Adrenal gland (tissue), 12 donors: Measurements from ENCODE around the gene DAB2IP. TPM values are rescaled to one million over a fixed set of nuclear protein-coding genes. Genes with fewer than 3 reads are reported as not detected.

Experiments used
- DNase-seq, 7 donors: peaks; one replicate each; pipeline ENCODE4 v3.0.0-alpha.2; 2019 to 2020
- H3K27ac ChIP-seq, 5 donors: fragments of 200-600 bp; sonication (generic) in 4 of 5; 1 replicate in 3 of 5; 2 replicates in 2 of 5; pipeline versions ENCODE4 v1.5.1 to v1.8.0; 2016 to 2020; ENCODE audit warnings: mild to moderate bottlenecking in 1 of 5
- H3K27me3 ChIP-seq: fragments of 200-600 bp; 2 replicates; pipeline ENCODE4 v1.8.0; 2021
- H3K36me3 ChIP-seq, 2 donors: fragments of 200-600 bp; replicated peaks in 1 of 2; 1 replicate in 1 of 2; 2 replicates in 1 of 2; pipeline versions ENCODE4 v1.5.1 to v1.8.0; 2018 to 2022
- H3K4me1 ChIP-seq, 2 donors: fragments of 200-600 bp; replicated peaks in 1 of 2; 1 replicate in 1 of 2; 2 replicates in 1 of 2; pipeline versions ENCODE4 v1.5.1 to v1.8.0; 2018 to 2021
- H3K4me3 ChIP-seq, 4 donors: fragments of 200-600 bp; sonication (generic) in 3 of 4; one replicate each; pipeline ENCODE4 v1.5.1; 2016 to 2018
- H3K9me3 ChIP-seq, 3 donors: fragments of 200-600 bp; sonication (generic) in 1 of 3; replicated peaks in 1 of 3; 1 replicate in 2 of 3; 2 replicates in 1 of 3; pipeline versions ENCODE4 v1.5.1 to v1.8.0; 2016 to 2021
- POLR2A ChIP-seq, 2 donors: fragments of 450-650 bp; IDR thresholded peaks; one replicate each; pipeline ENCODE4 v1.6.1; 2017; ENCODE audit warnings: antibody characterized with exemption in 2 of 2, mild to moderate bottlenecking in 2 of 2, moderate library complexity in 1 of 2
- WGBS, 4 donors: extraction: QIAGEN DNeasy Blood & Tissue Kit in 2 of 4; methylation state at CpG; one replicate each; pipeline versions ENCODE4 v1.1.5 to v1.1.7; 2013 to 2017; 5-methylcytosine and 5-hydroxymethylcytosine counted together
- intact Hi-C, 2 donors: fragments of 100-400 bp; cut with DNase I; formaldehyde crosslinking; loops; one replicate each; pipeline versions ENCODE4 v1.14.1 to v1.15.0; 2022 to 2023
- polyA plus RNA-seq, 3 donors: library from polyadenylated mRNA; stranded (reverse); fragments of 200-250 nt in 2 of 3; fragments of 350-450 nt in 1 of 3; fragmentation: Illumina TruSeq in 1 of 3; extraction: RNeasy Lipid Tissue Mini Kit (QIAGEN cat#74804) in 1 of 3; gene quantifications; one replicate each; pipeline ENCODE4 v1.2.3, GENCODE V29; 2013 to 2014
- total RNA-seq, 9 donors: library from RNA; depleted of rRNA in 4 of 9; stranded (reverse); fragments of >200 nt in 4 of 9; fragments of 120-200 nt in 1 of 9; fragmentation: NEBNext Ultra II Directional in 1 of 9; extraction: Animal tissue kit (Norgen Biotek cat#: 25700) in 1 of 9; gene quantifications; one replicate each; pipeline versions ENCODE4 v1.1.0 to v1.2.4, GENCODE V29; 2013 to 2023
- TF ChIP-seq, protein P1 (sequence below), 6 experiments: fragments of 450-650 bp in 4 of 6; fragments of 200-600 bp in 2 of 6; sonication (generic) in 1 of 6; IDR thresholded peaks; 1 replicate in 5 of 6; 2 replicates in 1 of 6; pipeline versions ENCODE4 v1.5.1 to v1.8.0; 2016 to 2021; ENCODE audit warnings: antibody characterized with exemption in 6 of 6, mild to moderate bottlenecking in 2 of 6, moderate library complexity in 1 of 6
- donor health status: healthy with polysubstance abuse.
- donor health status: Bipolar disorder and iron deficiency.
- donor health status: DM: yes; HTN: yes; CAD: no.
- donor health status: DM: no; HTN: no; CAD: no.
- donor health status: DM: no; HTN: no; CAD: no.
- donor health status: DM: yes; HTN: yes; CAD: no.

DAB2IP gene
- total and polyA plus RNA-seq, 12 donors, result 12.0 to 52.2 (median 43.9) TPM

DNA sequence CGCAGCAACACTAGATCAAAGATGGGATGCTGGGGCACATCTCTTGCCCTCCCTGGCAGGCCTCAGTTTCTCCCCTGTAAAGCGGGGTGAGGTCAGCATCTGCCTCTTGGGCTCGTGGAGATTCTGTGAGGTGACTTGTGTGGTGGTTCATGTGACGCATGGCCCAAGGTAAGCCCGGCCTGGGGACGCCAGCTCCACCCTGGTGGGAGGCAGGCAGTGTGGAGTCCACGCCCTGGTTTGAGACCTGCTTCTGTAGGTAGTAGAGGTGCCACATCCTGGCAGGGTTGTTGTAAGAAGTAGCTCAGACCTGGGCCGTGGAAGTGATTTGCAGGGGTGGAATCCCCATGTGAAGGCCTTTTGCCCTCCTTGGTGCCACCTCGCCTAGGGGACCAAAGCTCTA is 101.5 kb downstream of the DAB2IP start:
- H3K9me3 ChIP-seq, result no peaks in the 10 kb centered on the region
- H3K4me3 ChIP-seq, result no peak overlapping the region
- peaks cover 56 to 78% of the 10 kb centered on the region in 2 donors for H3K4me1 ChIP-seq
- no peak for DNase-seq
- H3K36me3 ChIP-seq, result peaks cover 0 to 8% of the 10 kb centered on the region in 2 donors
- TF ChIP-seq, protein P1, sequence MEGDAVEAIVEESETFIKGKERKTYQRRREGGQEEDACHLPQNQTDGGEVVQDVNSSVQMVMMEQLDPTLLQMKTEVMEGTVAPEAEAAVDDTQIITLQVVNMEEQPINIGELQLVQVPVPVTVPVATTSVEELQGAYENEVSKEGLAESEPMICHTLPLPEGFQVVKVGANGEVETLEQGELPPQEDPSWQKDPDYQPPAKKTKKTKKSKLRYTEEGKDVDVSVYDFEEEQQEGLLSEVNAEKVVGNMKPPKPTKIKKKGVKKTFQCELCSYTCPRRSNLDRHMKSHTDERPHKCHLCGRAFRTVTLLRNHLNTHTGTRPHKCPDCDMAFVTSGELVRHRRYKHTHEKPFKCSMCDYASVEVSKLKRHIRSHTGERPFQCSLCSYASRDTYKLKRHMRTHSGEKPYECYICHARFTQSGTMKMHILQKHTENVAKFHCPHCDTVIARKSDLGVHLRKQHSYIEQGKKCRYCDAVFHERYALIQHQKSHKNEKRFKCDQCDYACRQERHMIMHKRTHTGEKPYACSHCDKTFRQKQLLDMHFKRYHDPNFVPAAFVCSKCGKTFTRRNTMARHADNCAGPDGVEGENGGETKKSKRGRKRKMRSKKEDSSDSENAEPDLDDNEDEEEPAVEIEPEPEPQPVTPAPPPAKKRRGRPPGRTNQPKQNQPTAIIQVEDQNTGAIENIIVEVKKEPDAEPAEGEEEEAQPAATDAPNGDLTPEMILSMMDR (IDR thresholded peaks at IDR 0.05), result no peak
- TF ChIP-seq POLR2A (IDR thresholded peaks at IDR 0.05), result no peak
- H3K27me3 ChIP-seq, result no peaks in the 10 kb centered on the region
- peak overlapping the region in 2 of 5 donors; percentile 24 to 88 for H3K27ac ChIP-seq
- 87 to 97% (median 94%) methylated on average over 5 to 9 of the region's 9 CpGs for WGBS, 4 donors
- intact Hi-C loops, result no loop called here

DNA sequence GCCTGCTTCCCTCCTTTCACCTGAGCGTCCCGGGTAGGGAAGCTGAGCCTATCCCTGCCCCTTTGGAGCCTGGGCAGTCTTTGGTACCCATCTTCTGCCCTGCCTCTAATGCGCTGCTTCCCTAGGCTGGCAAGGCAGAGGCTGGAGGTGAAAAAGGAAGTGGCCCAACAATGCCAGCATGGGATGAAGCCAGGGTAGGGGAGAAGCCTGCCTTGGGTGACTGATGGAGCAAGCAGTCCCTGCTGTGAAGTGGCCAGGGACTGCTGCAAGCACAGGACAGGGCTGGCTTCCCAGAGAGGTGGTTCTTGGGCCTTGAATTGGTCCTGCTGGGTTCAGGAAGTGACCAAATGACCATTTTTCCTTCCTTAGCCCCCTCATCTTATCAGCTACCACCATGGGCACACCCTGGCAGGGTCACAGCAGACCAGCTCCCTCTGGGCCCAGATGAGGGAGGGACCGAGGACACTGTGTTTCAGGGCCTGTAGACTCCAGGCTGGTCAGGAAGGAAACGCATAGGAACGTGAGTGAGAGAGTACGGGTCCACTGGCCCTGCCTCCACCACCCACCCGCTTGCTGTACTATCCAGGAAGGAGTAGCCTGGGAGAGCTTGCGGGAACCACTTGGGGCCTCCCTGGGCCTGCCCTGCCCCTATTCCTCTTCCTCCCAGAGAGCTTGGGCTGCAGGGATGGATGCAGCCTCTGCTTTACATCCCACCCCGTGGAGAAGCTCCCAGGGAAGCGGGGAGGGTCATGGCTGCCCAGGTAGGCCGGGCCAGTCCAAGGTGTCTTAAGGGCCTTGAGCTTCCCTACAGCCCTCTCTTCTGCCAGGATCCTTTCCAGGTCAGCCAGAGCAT is 102.6 kb downstream of the DAB2IP start:
- Histone ChIP-seq H3K36me3 (peaks cover 0 to 19% of the 10 kb centered on the region in 2 donors), H3K27me3 (no peaks in the 10 kb centered on the region), H3K27ac (peak overlapping the region in 2 of 5 donors; percentile 21 to 88), H3K4me1 (peaks cover 46 to 67% of the 10 kb centered on the region in 2 donors), H3K9me3 (no peaks in the 10 kb centered on the region), H3K4me3 (no peak overlapping the region)
- TF ChIP-seq POLR2A (IDR thresholded peaks at IDR 0.05), result no peak
- TF ChIP-seq, protein P1 (IDR thresholded peaks at IDR 0.05), result no peak
- intact Hi-C loops, result no loop called here
- peak in 1 of 7 donors; percentile 71 for DNase-seq
- WGBS, 4 donors, result 63 to 87% (median 80%) methylated on average over 7 to 12 of the region's 12 CpGs

DNA sequence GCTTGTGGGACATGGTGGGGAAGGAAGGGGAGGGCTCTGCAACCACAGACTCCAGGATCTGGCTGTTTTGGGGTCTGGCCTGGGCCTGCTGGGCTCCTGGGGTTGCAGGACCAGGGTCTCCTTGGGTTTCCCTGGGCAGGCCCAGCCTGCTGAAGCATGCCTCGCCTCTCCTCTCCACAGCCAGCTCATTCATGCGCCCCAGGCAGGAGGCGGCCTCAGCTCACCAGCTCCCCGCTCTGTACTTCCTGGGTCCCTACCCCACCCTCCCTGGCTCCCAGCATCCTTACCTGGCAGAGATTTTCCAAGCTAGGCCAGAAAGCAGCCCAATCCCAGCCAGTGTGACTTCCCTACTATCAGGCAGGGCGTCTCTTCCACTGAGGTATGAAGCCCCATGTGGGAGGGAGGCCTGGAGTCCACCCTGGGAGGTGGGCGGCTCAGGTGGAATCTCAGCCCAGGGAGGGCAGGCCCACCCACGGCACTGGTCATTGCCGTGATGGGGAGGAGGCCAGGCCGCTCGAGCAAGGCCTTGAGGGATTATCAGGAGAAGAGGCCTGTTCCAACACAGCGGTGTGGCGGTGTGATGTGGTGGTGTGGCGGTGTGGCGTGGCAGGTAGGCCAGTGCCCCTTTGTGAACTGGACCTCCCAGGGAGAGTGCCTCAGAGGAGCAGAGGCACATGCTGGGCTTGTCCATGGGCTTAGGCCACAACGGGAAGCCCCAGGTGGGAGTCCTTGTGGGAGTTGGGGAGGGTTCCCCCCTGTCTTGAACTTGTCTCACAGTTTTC is 103.4 kb downstream of the DAB2IP start:
- DNase-seq, result no peak
- peaks cover 41 to 59% of the 10 kb centered on the region in 2 donors for H3K4me1 ChIP-seq
- no peak overlapping the region for H3K4me3 ChIP-seq
- WGBS, 4 donors, result 84 to 96% (median 89%) methylated on average over 8 to 15 of the region's 15 CpGs
- H3K27me3 ChIP-seq, result no peaks in the 10 kb centered on the region
- TF ChIP-seq POLR2A (IDR thresholded peaks at IDR 0.05), result no peak
- TF ChIP-seq, protein P1 (IDR thresholded peaks at IDR 0.05), result no peak
- peaks cover 0 to 27% of the 10 kb centered on the region in 2 donors for H3K36me3 ChIP-seq
- H3K27ac ChIP-seq, result peak overlapping the region in 1 of 5 donors; percentile 88
- H3K9me3 ChIP-seq, result no peaks in the 10 kb centered on the region
- intact Hi-C loops, result no loop called here

DNA sequence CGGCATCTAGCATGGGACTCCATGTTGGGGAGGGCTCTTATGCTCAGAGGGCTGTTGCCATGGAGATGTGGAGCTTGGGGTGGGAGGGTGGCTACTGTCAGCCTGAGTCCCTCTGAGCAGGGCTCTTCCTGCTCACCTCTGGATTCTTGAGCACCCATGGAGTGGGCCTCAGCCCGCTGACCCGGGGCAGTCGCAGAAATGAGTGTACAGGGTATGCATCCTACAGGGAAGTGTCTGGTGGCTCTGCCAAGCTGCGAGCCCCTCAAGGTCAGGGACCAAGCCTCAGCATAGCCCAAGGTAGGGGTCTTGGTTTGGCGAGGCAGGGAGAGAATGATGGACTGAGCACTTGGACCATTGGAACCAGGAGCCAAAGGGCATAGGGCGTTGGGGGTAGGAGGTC is 104.1 kb downstream of the DAB2IP start:
- Histone ChIP-seq H3K27me3 (no peaks in the 10 kb centered on the region), H3K4me1 (peaks cover 33 to 51% of the 10 kb centered on the region in 2 donors), H3K9me3 (no peaks in the 10 kb centered on the region), H3K4me3 (no peak overlapping the region), H3K27ac (peak overlapping the region in 1 of 5 donors; percentile 88), H3K36me3 (peaks cover 0 to 35% of the 10 kb centered on the region in 2 donors)
- intact Hi-C loops, result no loop called here
- WGBS, 4 donors, result 82 to 100% (median 87%) methylated on average over 4 to 7 of the region's 7 CpGs; no CpG with 5 or more reads in 1 of the 4 donors
- no peak for DNase-seq
- TF ChIP-seq POLR2A (IDR thresholded peaks at IDR 0.05), result no peak
- TF ChIP-seq, protein P1 (IDR thresholded peaks at IDR 0.05), result no peak
